BLaER1 (cell line): Measurements from ENCODE around the gene STK26.
"Not testable (repeated sequence)": the region's sequence is repeated elsewhere in the genome, so short reads cannot be mapped to it uniquely, and the experiment has no call there.

Source experiments
- H3K27ac ChIP-seq: shearing (Covaris generic); formaldehyde crosslinking; 2 replicates; pipeline ENCODE4 v1.8.1; 2022
- H3K27me3 ChIP-seq: shearing (Covaris generic); formaldehyde crosslinking; 2 replicates; pipeline ENCODE4 v1.8.1; 2022
- H3K36me3 ChIP-seq: shearing (Covaris generic); formaldehyde crosslinking; 2 replicates; pipeline ENCODE4 v1.8.1; 2022
- H3K4me1 ChIP-seq: shearing (Covaris generic); formaldehyde crosslinking; 2 replicates; pipeline ENCODE4 v1.8.1; 2022
- H3K4me2 ChIP-seq: shearing (Covaris generic); formaldehyde crosslinking; 2 replicates; pipeline ENCODE4 v1.8.1; 2022
- H3K4me3 ChIP-seq: shearing (Covaris generic); formaldehyde crosslinking; 2 replicates; pipeline ENCODE4 v1.8.1; 2022
- H3K9ac ChIP-seq: shearing (Covaris generic); formaldehyde crosslinking; 2 replicates; pipeline ENCODE4 v1.8.1; 2022
- H3K9me3 ChIP-seq: shearing (Covaris generic); formaldehyde crosslinking; 2 replicates; pipeline ENCODE4 v1.8.1; 2022
- H4K20me1 ChIP-seq: shearing (Covaris generic); formaldehyde crosslinking; 2 replicates; pipeline ENCODE4 v1.8.1; 2022
- Cebpa-rat ChIP-seq: shearing (Covaris generic); IDR thresholded peaks from 2 replicates; pipeline ENCODE4 v1.8.1; 2022

STK26 gene

DNA sequence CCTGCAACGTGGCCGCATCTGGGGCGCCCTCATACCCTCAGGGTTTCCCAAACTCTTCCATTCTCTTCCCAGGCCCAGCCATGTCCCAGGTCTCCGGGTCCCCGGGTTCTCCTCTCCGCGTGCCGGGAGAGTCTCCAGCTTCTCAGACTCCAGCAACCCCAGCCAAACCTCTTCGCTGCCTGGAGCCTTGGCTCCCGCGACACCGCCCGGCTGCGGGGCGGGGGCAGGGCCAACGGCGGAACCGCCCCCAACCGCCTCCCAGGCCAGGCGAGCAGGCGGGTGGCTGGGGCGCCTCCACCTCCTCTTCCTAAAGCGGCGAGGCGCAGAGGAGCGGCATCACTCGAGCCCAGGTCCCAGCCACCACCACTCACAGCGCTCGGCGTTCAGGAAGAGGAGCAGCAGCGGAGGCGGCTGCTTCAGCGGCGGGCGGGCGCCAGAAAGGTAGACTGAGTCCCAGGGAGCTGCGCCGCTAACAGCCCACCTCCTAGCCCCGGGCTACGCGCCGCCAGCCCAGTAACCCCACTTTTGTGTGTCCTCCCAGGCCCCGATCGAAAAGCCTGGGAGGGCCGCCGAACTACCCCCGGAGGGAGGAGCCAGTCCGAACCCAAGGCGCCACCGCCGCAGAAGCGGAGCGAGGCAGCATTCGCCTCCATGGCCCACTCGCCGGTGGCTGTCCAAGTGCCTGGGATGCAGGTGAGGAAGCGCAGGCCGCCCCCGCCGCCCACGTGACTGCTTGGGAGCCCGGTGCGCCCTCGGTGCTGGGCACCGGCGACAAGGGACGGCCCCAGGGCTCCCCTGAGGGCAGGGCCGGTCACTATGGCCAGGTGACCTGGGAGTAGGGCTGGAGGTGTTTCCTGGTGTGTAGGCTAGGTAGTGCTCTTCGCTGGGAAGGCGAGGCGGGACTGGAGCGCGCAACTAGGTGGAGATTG, at the start of gene STK26:
TSS of gene STK26 (plus strand) at position 336 of the 929 bp plus-strand sequence. CDS start at position 652, 316 bp downstream.
- no peaks in the 10 kb centered on the region for H3K36me3 ChIP-seq
- TF ChIP-seq Cebpa-rat = no peak
- peak within 1 kb of the TSS; percentile 87 for H3K9ac ChIP-seq
- peaks cover 34% of the 10 kb centered on the region for H4K20me1 ChIP-seq
- peak within 1 kb of the TSS; percentile 87 for H3K4me3 ChIP-seq
- H3K27me3 ChIP-seq = peaks cover 92% of the 10 kb centered on the region
- H3K4me2 ChIP-seq = peak within 1 kb of the TSS; percentile 77
- H3K9me3 ChIP-seq = peaks cover 9% of the 10 kb centered on the region; the same call in 1 of the 2 replicates
- H3K4me1 ChIP-seq = peaks cover 23% of the 10 kb centered on the region
- peak within 1 kb of the TSS; percentile 91 for H3K27ac ChIP-seq

DNA sequence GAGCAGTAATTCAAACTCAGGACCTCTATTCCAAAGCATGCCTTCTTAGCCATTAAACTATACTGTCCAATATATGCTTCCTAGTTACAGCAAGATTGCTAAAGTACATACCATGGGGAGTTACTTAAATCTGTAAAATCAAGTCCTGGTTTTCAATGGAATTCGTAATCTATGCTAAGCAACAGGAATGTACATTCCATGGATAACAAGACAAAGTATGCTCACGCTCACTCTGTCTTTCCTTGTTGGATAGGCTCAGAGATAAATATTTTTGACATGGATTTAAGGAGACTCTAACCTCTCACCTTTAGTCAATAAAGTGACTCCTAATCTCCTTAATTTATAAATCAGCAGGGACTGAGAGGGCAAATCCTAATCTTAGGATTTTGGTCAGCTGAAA, 47.3 kb upstream of the STK26 start:
- no peak overlapping the region for H3K27ac ChIP-seq
- H4K20me1 ChIP-seq = no peaks in the 10 kb centered on the region
- no peak overlapping the region for H3K9ac ChIP-seq
- H3K4me1 ChIP-seq = no peaks in the 10 kb centered on the region
- no peak overlapping the region for H3K4me3 ChIP-seq
- no peak overlapping the region for H3K4me2 ChIP-seq
- peaks cover 88% of the 10 kb centered on the region for H3K27me3 ChIP-seq
- H3K9me3 ChIP-seq = no peaks in the 10 kb centered on the region
- H3K36me3 ChIP-seq = no peaks in the 10 kb centered on the region
- no peak for TF ChIP-seq Cebpa-rat

GRCh38 chrX:131977619-131978018, 45.5 kb upstream of the STK26 start:
- no peak for TF ChIP-seq Cebpa-rat
- Histone ChIP-seq H3K9me3 (no peaks in the 10 kb centered on the region), H3K4me3 (no peak overlapping the region), H3K27me3 (peaks cover 90% of the 10 kb centered on the region), H4K20me1 (no peaks in the 10 kb centered on the region; the same call in 1 of the 2 replicates), H3K9ac (no peak overlapping the region), H3K4me1 (no peaks in the 10 kb centered on the region), H3K27ac (no peak overlapping the region), H3K36me3 (no peaks in the 10 kb centered on the region), H3K4me2 (no peak overlapping the region)

GRCh38 chrX:131979116-131979515, 44.0 kb upstream of the STK26 start:
- Histone ChIP-seq H3K4me2 (no peak overlapping the region), H3K27me3 (peaks cover 90% of the 10 kb centered on the region), H3K36me3 (no peaks in the 10 kb centered on the region), H3K4me3 (no peak overlapping the region), H3K4me1 (no peaks in the 10 kb centered on the region), H3K9me3 (no peaks in the 10 kb centered on the region), H4K20me1 (no peaks in the 10 kb centered on the region; the same call in 1 of the 2 replicates), H3K9ac (no peak overlapping the region), H3K27ac (no peak overlapping the region)
- no peak for TF ChIP-seq Cebpa-rat

GRCh38 chrX:131985526-131986049, 37.5 kb upstream of the STK26 start:
- Histone ChIP-seq H4K20me1 (no peaks in the 10 kb centered on the region; the same call in 1 of the 2 replicates), H3K4me3 (no peak overlapping the region), H3K27ac (peak overlapping the region; percentile 20; the same call in 1 of the 2 replicates), H3K36me3 (no peaks in the 10 kb centered on the region), H3K4me1 (peaks cover 30% of the 10 kb centered on the region), H3K27me3 (peaks cover 93% of the 10 kb centered on the region), H3K4me2 (no peak overlapping the region), H3K9me3 (no peaks in the 10 kb centered on the region; the same call in 1 of the 2 replicates), H3K9ac (no peak overlapping the region)
- TF ChIP-seq Cebpa-rat = no peak

DNA sequence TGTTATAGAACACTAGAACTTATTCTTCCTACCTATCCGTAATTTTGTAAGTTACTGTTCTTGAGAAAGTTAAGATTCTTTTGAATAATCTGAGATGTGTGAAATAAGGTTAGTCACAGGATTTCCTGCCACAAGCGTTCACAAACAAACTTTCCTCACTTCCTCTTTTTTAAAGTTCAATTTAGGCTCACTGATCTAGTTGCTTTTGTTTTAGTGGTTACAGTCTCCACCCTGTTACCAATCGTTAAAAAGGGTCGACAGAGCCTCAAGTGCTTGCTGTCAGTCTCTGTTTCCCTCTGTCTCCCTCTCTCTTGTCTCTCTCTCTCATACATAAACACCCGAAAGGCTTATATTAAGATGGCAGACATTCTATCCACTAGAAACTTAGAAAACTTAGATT, 35.9 kb upstream of the STK26 start:
- Histone ChIP-seq H3K27me3 (peaks cover 84% of the 10 kb centered on the region), H3K9ac (peak overlapping the region; percentile 55; the same call in 1 of the 2 replicates), H3K4me2 (peak overlapping the region; percentile 63), H3K27ac (peak overlapping the region; percentile 82), H4K20me1 (no peaks in the 10 kb centered on the region; the same call in 1 of the 2 replicates), H3K4me1 (peaks cover 30% of the 10 kb centered on the region), H3K36me3 (no peaks in the 10 kb centered on the region), H3K4me3 (no peak overlapping the region), H3K9me3 (no peaks in the 10 kb centered on the region; the same call in 1 of the 2 replicates)
- no peak for TF ChIP-seq Cebpa-rat

DNA sequence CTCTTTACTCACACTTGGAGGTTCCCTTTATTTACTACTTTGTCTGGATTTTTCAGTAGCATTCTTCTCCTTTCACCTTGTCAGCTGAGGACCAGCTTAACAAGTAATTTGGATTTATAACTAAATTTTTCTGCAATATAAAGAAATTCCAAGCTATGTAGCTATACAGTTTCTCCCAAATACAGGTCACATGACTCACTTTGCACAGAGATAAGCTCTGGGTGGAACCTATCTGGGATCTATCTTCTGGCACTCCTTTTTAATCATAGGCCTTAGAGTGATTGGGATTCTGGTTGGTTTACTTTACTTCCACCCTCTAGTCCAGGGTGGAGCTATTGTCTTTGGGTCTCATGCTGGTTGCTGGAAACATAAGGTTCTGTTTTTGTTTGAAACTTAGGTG, 34.9 kb upstream of the STK26 start:
- Histone ChIP-seq H3K36me3 (no peaks in the 10 kb centered on the region), H4K20me1 (no peaks in the 10 kb centered on the region; the same call in 1 of the 2 replicates), H3K4me1 (peaks cover 30% of the 10 kb centered on the region), H3K9ac (no peak overlapping the region), H3K4me3 (no peak overlapping the region), H3K9me3 (no peaks in the 10 kb centered on the region; the same call in 1 of the 2 replicates), H3K27ac (no peak overlapping the region), H3K27me3 (peaks cover 74% of the 10 kb centered on the region), H3K4me2 (no peak overlapping the region)
- TF ChIP-seq Cebpa-rat = no peak

DNA sequence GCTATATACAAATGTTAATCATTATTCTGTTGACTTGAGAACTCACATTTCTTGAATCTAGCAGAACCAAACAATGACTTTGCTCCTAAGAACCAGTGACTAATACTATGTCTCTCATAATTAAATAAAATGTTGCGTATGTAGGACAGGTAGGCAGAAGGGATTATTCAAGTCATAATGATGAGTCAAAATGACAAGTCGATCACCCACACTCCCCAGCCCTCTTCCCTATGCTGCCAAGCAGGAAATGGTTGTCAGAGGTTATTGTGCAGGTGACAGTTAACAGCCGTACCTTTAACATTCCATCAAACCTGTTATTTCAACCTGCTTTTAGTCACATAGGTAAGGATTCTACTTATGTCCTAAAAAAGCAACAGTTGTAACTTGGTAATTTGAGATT, 22.0 kb upstream of the STK26 start:
- no peak overlapping the region for H3K9ac ChIP-seq
- no peaks in the 10 kb centered on the region for H3K4me1 ChIP-seq
- no peaks in the 10 kb centered on the region for H4K20me1 ChIP-seq
- peaks cover 55% of the 10 kb centered on the region for H3K27me3 ChIP-seq
- no peak overlapping the region for H3K4me2 ChIP-seq
- no peaks in the 10 kb centered on the region for H3K9me3 ChIP-seq
- TF ChIP-seq Cebpa-rat = no peak
- no peak overlapping the region for H3K4me3 ChIP-seq
- H3K27ac ChIP-seq = no peak overlapping the region
- no peaks in the 10 kb centered on the region for H3K36me3 ChIP-seq

GRCh38 chrX:132004728-132005127, 18.4 kb upstream of the STK26 start:
- Histone ChIP-seq H3K27me3 (peaks cover 82% of the 10 kb centered on the region), H3K36me3 (no peaks in the 10 kb centered on the region), H3K27ac (no peak overlapping the region), H3K9me3 (no peaks in the 10 kb centered on the region), H3K4me1 (no peaks in the 10 kb centered on the region), H3K9ac (no peak overlapping the region), H4K20me1 (no peaks in the 10 kb centered on the region; the same call in 1 of the 2 replicates), H3K4me2 (no peak overlapping the region), H3K4me3 (no peak overlapping the region)
- no peak for TF ChIP-seq Cebpa-rat

DNA sequence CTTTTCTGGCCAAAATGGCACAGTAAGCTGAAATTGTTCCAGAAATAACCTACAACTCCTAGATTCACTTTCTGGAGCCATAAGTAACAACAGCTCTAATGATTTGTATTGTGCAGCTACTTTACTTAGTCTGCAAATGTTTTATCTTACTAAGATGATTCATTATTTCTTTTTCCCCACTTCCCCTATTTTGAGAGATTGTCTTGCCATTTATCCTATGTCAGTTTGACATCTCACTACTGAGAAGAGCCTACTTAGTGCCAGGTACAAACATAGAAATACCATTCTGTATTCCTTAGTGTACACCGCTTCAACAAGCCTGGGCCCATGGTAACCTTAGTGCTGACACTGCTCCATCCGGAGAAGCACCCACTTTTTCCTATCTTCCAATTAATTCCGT, 13.8 kb upstream of the STK26 start:
- Histone ChIP-seq H3K27ac (no peak overlapping the region), H3K27me3 (peaks cover 73% of the 10 kb centered on the region)
- TF ChIP-seq Cebpa-rat = no peak

DNA sequence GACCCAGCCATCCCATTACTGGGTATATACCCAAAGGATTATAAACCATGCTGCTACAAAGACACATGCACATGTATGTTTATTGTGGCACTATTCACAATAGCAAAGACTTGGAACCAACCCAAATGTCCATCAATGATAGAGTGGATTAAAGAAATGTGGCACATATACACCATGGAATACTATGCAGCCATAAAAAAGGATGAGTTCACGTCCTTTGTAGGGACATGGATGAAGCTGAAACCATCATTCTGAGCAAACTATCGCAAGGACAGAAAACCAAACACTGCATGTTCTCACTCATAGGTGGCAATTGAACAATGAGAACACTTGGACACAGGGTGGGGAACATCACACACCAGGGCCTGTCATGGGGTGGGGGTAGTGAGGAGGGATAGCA, 12.9 kb upstream of the STK26 start:
- not testable (repeated sequence) for H3K27ac ChIP-seq, H3K4me3 ChIP-seq, H3K9ac ChIP-seq, H3K36me3 ChIP-seq, H3K9me3 ChIP-seq, H4K20me1 ChIP-seq, H3K4me2 ChIP-seq, H3K4me1 ChIP-seq
- peaks cover 66% of the 10 kb centered on the region for H3K27me3 ChIP-seq

More for the DNA sequence above, 13.8 kb upstream of the STK26 start:
- Histone ChIP-seq H3K9me3 (no peaks in the 10 kb centered on the region), H3K4me3 (no peak overlapping the region), H3K36me3 (no peaks in the 10 kb centered on the region), H4K20me1 (no peaks in the 10 kb centered on the region; the same call in 1 of the 2 replicates), H3K9ac (no peak overlapping the region), H3K4me1 (no peaks in the 10 kb centered on the region), H3K4me2 (no peak overlapping the region)
